ENCODE results near the gene BCL7A. TPM values are rescaled to one million over a fixed set of nuclear protein-coding genes. Genes with fewer than 3 reads are reported as not detected.

Gene BCL7A
- total and polyA plus RNA-seq, 12 donors: 3.4 to 25.7 (median 15.4) TPM

- no peak for TF ChIP-seq CTCF (IDR thresholded peaks at IDR 0.05)
- WGBS, 2 donors: 25 to 39% methylated on average over 18 of the region's 18 CpGs
- DNase-seq: peak in 1 of 2 donors; percentile 70
- intact Hi-C loops (cut with DNase I): loop anchor here in 3 of 10 donors (2.0 to 5.0 kb wide), 3 partner anchors 16 to 42 kb away; no protein-coding TSS in a partner anchor
- peak overlapping the region; percentile 49 to 93 (median 86) for H3K27ac ChIP-seq
- H3K4me1 ChIP-seq: peaks cover 9 to 69% (median 54%) of the 10 kb centered on the region in 9 donors
- ATAC-seq: peak in 6 of 8 donors; percentile 6 to 38 (median 34)
- no peaks in the 10 kb centered on the region for H3K27me3 ChIP-seq
- peak overlapping the region; percentile 48 to 89 (median 76) for H3K4me3 ChIP-seq
- H3K36me3 ChIP-seq: peaks cover 0 to 17% (median 7%) of the 10 kb centered on the region in 9 donors
- no peaks in the 10 kb centered on the region for H3K9me3 ChIP-seq
These were observed 58.7 kb downstream of the BCL7A start for GRCh38 chr12:122080149-122081082.

- no peak for TF ChIP-seq CTCF (IDR thresholded peaks at IDR 0.05)
- Histone ChIP-seq H3K36me3 (peaks cover 0 to 25% (median 8%) of the 10 kb centered on the region in 9 donors), H3K9me3 (no peaks in the 10 kb centered on the region), H3K27me3 (no peaks in the 10 kb centered on the region), H3K4me1 (peaks cover 9 to 77% (median 57%) of the 10 kb centered on the region in 9 donors), H3K4me3 (peak overlapping the region in 9 of 10 donors; percentile 48 to 89 (median 76)), H3K27ac (peak overlapping the region; percentile 21 to 93 (median 86))
- intact Hi-C loops (cut with DNase I): loop anchor here in 3 of 10 donors (2.0 to 5.0 kb wide), 3 partner anchors 16 to 41 kb away; no protein-coding TSS in a partner anchor
- DNase-seq (no peak), ATAC-seq (no peak)
- WGBS, 2 donors: 54 to 67% methylated on average over 9 of the region's 9 CpGs
These were observed 59.5 kb downstream of the BCL7A start for GRCh38 chr12:122081083-122081696.

- peak; percentile 64 to 69 for DNase-seq
- no peaks in the 10 kb centered on the region for H3K27me3 ChIP-seq
- intact Hi-C loops (cut with DNase I): loop anchor here in 3 of 10 donors (2.0 to 5.0 kb wide), 3 partner anchors 15 to 41 kb away; no protein-coding TSS in a partner anchor
- H3K9me3 ChIP-seq: no peaks in the 10 kb centered on the region
- peak overlapping the region in 8 of 10 donors; percentile 52 to 89 (median 79) for H3K4me3 ChIP-seq
- peaks cover 0 to 29% (median 8%) of the 10 kb centered on the region in 9 donors for H3K36me3 ChIP-seq
- peak; percentile 21 to 75 (median 52) for ATAC-seq
- H3K27ac ChIP-seq: peak overlapping the region; percentile 21 to 93 (median 86)
- H3K4me1 ChIP-seq: peaks cover 9 to 83% (median 62%) of the 10 kb centered on the region in 9 donors
- peak in 2 of 9 donors; percentile 18 to 23 for TF ChIP-seq CTCF (IDR thresholded peaks at IDR 0.05)
- WGBS, 2 donors: 23 to 39% methylated on average over 7 of the region's 7 CpGs
These were observed 60.1 kb downstream of the BCL7A start for GRCh38 chr12:122081697-122082221.

Data from heart right ventricle (tissue), 16 donors.